ENCODE data around the gene PPIAL4G.
"Not testable (repeated sequence)": the region's sequence is repeated elsewhere in the genome, so short reads cannot be mapped to it uniquely, and the experiment has no call there.

- not testable (repeated sequence) for TF ChIP-seq POLR2A, CTCF (IDR thresholded peaks at IDR 0.05)
Observed at GRCh38 chr1:148493933-148494332, 10.8 kb upstream of the PPIAL4G start.

Data from adrenal gland (tissue), 5 donors.